Stimulated activated naive CD8-positive, alpha-beta T cell treated with anti-CD3 and anti-CD28 coated beads, Interleukin-15, Interleukin-2, amounts not matched to agents 100 ng/mL and 50 ng/mL, for 24 hours (primary cell): ENCODE results near the gene P2RY14.
"Not testable (repeated sequence)": the region's sequence is repeated elsewhere in the genome, so short reads cannot be mapped to it uniquely, and the experiment has no call there.

Experiments used
- H3K27ac Mint-ChIP-seq: one replicate; pipeline ENCODE4 v1.8.0; 2021; ENCODE audit warnings: mild to moderate bottlenecking, mixed read lengths
- H3K27me3 Mint-ChIP-seq: one replicate; pipeline ENCODE4 v1.8.0; 2021; ENCODE audit warnings: mixed read lengths
- H3K36me3 Mint-ChIP-seq: one replicate; pipeline ENCODE4 v1.8.0; 2021; ENCODE audit warnings: low read depth, mixed read lengths
- H3K4me1 Mint-ChIP-seq: one replicate; pipeline ENCODE4 v1.8.0; 2021; ENCODE audit warnings: low read depth, mixed read lengths
- H3K4me3 Mint-ChIP-seq: one replicate; pipeline ENCODE4 v1.8.0; 2021; ENCODE audit warnings: mild to moderate bottlenecking, mixed read lengths
- H3K9me3 Mint-ChIP-seq: one replicate; pipeline ENCODE4 v1.8.0; 2021; ENCODE audit warnings: mixed read lengths

The P2RY14 gene

GRCh38 chr3:151259664-151260063, 18.7 kb downstream of the P2RY14 start:
- H3K9me3 Mint-ChIP-seq = no peaks in the 10 kb centered on the region
- H3K4me1 Mint-ChIP-seq = no peaks in the 10 kb centered on the region
- H3K27me3 Mint-ChIP-seq = no peaks in the 10 kb centered on the region
- no peaks in the 10 kb centered on the region for H3K36me3 Mint-ChIP-seq
- H3K27ac Mint-ChIP-seq = no peak overlapping the region
- no peak overlapping the region for H3K4me3 Mint-ChIP-seq

DNA sequence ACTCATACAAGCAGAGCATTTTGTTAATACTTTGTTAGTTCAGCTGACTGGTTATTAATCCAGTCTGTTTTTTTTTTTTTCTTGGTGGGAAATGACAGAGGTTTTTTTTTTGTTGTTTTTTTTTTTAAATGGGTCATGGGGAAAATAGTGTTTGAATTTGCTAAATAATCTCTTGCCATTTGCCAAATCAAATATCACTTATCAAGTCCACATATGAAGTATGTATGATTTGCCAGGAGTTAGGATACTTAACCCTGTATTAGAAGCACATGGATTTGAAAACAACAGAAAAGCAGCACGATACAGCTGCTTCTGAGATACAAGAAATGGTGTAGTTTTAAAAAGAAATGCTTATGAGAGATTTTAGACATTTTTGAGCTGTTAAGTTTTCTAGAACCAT, 21.6 kb downstream of the P2RY14 start:
- H3K4me3 Mint-ChIP-seq = no peak overlapping the region
- no peaks in the 10 kb centered on the region for H3K4me1 Mint-ChIP-seq
- no peaks in the 10 kb centered on the region for H3K9me3 Mint-ChIP-seq
- H3K27me3 Mint-ChIP-seq = no peaks in the 10 kb centered on the region
- H3K36me3 Mint-ChIP-seq = no peaks in the 10 kb centered on the region
- H3K27ac Mint-ChIP-seq = no peak overlapping the region

DNA sequence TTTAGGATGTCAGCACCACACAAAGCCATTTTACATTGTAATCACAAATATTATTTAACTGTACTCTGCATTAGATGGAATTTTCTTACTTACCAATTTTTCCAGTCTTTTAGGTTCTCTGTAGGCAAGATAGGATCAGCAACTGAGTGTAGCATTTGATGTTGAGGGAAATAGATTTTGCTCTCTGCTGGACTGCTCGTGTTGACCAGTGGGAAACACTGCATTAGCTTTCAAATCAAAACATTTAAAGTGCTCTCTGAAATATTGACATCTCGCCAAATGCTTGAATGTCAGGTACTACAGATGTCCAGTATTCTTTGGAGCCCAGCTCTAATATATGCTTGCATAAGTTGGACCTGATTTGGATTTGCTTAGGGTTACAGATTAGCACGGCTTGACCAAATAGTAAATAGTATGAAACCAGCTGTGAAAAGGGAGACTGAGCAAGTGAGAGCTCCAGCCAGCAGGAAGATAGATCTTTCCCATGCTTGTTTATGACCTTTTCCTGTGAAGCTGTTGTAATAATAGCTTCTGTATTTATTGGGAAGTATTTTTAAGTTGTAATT, 29.5 kb downstream of the P2RY14 start:
- H3K4me3 Mint-ChIP-seq = no peak overlapping the region
- H3K27me3 Mint-ChIP-seq = no peaks in the 10 kb centered on the region
- no peaks in the 10 kb centered on the region for H3K36me3 Mint-ChIP-seq
- H3K27ac Mint-ChIP-seq = no peak overlapping the region
- H3K9me3 Mint-ChIP-seq = no peaks in the 10 kb centered on the region
- H3K4me1 Mint-ChIP-seq = no peaks in the 10 kb centered on the region

GRCh38 chr3:151242006-151242405, 36.3 kb downstream of the P2RY14 start:
- not testable (repeated sequence) for H3K4me3 Mint-ChIP-seq, H3K4me1 Mint-ChIP-seq, H3K9me3 Mint-ChIP-seq, H3K27me3 Mint-ChIP-seq, H3K36me3 Mint-ChIP-seq, H3K27ac Mint-ChIP-seq

DNA sequence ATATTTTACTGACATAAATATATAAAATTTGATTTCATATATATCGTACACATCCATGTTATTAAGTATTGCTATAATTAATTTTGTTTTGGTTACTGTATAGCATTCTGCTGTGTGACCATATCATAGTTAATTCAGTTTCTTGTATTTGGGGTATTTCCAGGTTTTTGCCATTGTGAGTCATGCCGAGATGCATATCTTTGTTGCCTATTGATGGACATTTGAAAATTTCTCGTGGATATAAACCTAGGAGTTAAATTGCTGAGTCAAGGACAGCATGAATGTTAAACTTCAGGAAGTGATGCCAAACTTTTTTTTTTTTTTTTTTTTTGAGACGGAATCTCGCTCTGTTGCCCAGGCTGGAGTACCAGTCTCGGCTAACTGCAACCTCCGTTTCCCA, 41.6 kb downstream of the P2RY14 start:
- Mint-ChIP-seq H3K27ac (no peak overlapping the region), H3K27me3 (no peaks in the 10 kb centered on the region), H3K9me3 (no peaks in the 10 kb centered on the region), H3K4me1 (no peaks in the 10 kb centered on the region), H3K4me3 (no peak overlapping the region), H3K36me3 (no peaks in the 10 kb centered on the region)

- Mint-ChIP-seq H3K27ac (no peak overlapping the region), H3K36me3 (no peaks in the 10 kb centered on the region), H3K4me3 (no peak overlapping the region), H3K27me3 (no peaks in the 10 kb centered on the region), H3K9me3 (no peaks in the 10 kb centered on the region), H3K4me1 (peaks cover 4% of the 10 kb centered on the region)
These were observed 42.0 kb downstream of the P2RY14 start for GRCh38 chr3:151236316-151236715.

GRCh38 chr3:151234825-151235224, 43.5 kb downstream of the P2RY14 start:
- no peaks in the 10 kb centered on the region for H3K36me3 Mint-ChIP-seq
- no peak overlapping the region for H3K27ac Mint-ChIP-seq
- no peaks in the 10 kb centered on the region for H3K27me3 Mint-ChIP-seq
- H3K4me3 Mint-ChIP-seq = no peak overlapping the region
- no peaks in the 10 kb centered on the region for H3K9me3 Mint-ChIP-seq
- peaks cover 19% of the 10 kb centered on the region for H3K4me1 Mint-ChIP-seq

- Mint-ChIP-seq H3K4me1 (peaks cover 30% of the 10 kb centered on the region), H3K27me3 (no peaks in the 10 kb centered on the region), H3K27ac (no peak overlapping the region), H3K4me3 (no peak overlapping the region), H3K36me3 (no peaks in the 10 kb centered on the region), H3K9me3 (no peaks in the 10 kb centered on the region)
These were observed 45.4 kb downstream of the P2RY14 start for GRCh38 chr3:151232991-151233390.

DNA sequence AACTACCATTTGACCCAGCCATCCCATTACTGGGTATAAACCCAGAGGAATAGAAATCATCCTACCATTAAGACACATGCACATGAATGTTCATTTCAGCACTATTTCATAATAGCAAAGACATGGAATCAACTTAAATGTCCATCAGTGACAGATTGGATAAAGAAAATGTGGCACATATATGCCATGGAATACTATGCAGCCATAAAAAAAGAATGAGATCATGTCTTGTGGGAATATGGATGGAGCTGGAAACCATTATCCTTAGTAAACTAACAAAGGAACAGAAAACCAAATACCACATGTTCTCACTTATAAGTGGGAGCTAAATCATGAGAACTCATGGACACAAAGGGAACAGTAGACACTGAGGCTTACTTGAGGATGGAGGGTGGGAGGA, 45.9 kb downstream of the P2RY14 start:
- not testable (repeated sequence) for H3K27me3 Mint-ChIP-seq, H3K4me3 Mint-ChIP-seq, H3K36me3 Mint-ChIP-seq, H3K9me3 Mint-ChIP-seq, H3K27ac Mint-ChIP-seq
- H3K4me1 Mint-ChIP-seq = peaks cover 36% of the 10 kb centered on the region

DNA sequence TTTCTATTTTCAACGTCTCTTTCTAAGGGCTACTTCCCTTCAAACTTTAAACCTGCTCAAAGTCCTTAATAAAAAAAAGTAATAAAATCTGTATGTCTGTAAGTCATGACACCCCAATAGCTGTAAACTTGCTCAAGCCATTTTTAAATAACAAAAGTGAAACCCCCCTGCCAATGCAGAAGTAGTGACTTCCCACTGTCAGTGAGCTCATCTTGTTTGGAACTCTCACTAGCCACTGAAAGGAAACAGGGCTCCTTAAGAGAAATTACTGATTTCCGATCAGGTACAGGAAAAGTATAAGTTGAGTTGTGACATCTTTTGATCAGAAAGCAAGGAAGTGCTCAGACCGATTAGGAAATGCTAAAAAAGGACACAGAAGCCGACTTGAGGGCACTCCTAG, 47.7 kb downstream of the P2RY14 start:
- H3K27ac Mint-ChIP-seq = peak overlapping the region; percentile 84
- no peaks in the 10 kb centered on the region for H3K9me3 Mint-ChIP-seq
- peaks cover 54% of the 10 kb centered on the region for H3K4me1 Mint-ChIP-seq
- no peaks in the 10 kb centered on the region for H3K27me3 Mint-ChIP-seq
- H3K4me3 Mint-ChIP-seq = peak overlapping the region; percentile 50
- no peaks in the 10 kb centered on the region for H3K36me3 Mint-ChIP-seq

- no peak overlapping the region for H3K4me3 Mint-ChIP-seq
- no peaks in the 10 kb centered on the region for H3K27me3 Mint-ChIP-seq
- H3K36me3 Mint-ChIP-seq = no peaks in the 10 kb centered on the region
- peaks cover 67% of the 10 kb centered on the region for H3K4me1 Mint-ChIP-seq
- peak overlapping the region; percentile 74 for H3K27ac Mint-ChIP-seq
- H3K9me3 Mint-ChIP-seq = no peaks in the 10 kb centered on the region
These were observed 49.7 kb downstream of the P2RY14 start for GRCh38 chr3:151228666-151229040.

DNA sequence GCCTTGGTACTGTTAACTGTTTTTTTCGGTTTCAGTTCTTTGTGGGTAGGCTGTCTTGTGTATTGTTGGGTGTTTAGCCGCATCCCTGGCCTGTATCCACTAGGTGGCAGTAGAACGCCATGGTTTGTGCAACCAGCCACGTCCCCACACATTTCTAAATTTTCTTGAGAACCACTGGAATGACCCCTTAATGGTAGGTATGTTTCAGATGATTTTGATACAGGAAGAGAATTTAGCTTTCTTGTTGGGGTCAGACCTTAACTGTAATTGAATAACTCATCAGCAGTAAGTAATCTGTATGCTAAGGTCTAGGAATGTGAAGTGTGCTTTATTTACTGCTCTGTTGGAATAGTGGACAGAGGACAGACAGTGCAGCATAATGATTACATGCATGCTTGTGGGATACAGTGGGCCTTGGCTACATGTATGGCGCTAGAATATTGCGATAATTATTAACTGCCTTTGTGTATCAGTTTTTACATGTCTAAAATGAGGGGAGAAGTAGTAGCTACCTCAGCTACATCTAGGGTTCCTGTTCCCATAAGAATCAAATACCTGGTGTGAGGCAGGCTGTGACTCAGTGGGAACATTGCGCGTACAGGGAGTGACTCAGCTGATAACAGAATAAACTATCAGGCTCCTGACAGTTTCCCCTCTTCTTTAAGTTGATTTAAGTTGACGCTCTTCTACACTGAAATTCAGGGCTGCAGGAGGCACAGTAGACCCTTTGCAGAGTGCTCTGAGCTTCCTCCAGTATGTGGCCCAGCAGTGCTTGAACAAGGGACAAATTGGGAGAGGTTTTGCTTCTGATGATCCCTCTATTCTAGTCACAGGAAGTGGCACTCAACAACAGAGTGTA, 50.3 kb downstream of the P2RY14 start:
- peak overlapping the region; percentile 88 for H3K27ac Mint-ChIP-seq

DNA sequence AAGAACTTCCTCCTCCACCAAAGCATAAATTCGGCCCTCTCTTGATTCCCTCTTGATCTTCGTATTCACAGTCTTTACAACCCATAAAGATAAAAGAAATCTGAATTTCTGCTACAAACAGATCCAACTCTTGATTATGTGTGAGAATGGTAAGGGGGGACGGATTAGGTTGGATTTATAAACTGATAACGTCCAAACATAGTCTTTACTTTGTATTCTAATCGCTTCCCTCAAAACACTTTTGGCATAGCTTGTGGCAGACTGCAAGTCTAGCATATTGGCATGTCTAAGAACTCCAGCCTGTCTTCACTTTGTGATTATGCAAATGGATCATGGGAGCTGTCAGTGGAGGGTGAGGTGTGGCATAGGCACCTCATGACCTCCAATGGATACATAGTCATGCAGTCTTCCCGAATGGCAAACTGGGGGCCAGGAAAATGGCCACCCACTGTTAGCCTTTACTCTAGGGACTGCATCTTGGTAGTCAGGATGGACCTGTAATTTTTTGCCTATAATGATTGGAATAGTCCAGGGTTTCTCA, 51.0 kb downstream of the P2RY14 start:
- H3K36me3 Mint-ChIP-seq = peaks cover 3% of the 10 kb centered on the region
- H3K9me3 Mint-ChIP-seq = peaks cover 3% of the 10 kb centered on the region
- peak overlapping the region; percentile 88 for H3K27ac Mint-ChIP-seq
- peak overlapping the region; percentile 17 for H3K4me3 Mint-ChIP-seq
- H3K27me3 Mint-ChIP-seq = no peaks in the 10 kb centered on the region
- peaks cover 67% of the 10 kb centered on the region for H3K4me1 Mint-ChIP-seq

More for the DNA sequence above, 50.3 kb downstream of the P2RY14 start:
- no peaks in the 10 kb centered on the region for H3K9me3 Mint-ChIP-seq
- no peaks in the 10 kb centered on the region for H3K27me3 Mint-ChIP-seq
- no peaks in the 10 kb centered on the region for H3K36me3 Mint-ChIP-seq
- H3K4me3 Mint-ChIP-seq = peak overlapping the region; percentile 17
- peaks cover 67% of the 10 kb centered on the region for H3K4me1 Mint-ChIP-seq

DNA sequence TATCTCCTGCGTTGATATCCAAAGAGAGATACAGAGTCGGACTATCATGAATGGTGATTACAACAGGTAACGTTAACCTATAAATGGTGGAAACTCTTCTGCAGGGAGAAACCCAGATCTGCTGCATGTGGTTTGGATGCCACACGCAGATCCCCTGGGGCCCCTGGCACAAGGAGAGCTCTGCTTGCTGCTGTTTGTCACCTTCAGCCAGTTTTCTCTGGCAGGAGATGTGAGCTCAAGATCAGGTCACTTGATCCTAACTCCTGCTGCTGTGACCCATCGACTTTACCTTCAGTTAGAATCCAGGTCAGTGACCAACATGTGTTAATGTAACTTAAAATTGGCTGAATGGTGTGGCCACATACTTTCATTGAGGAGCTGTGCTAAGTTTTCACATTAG, 51.5 kb downstream of the P2RY14 start:
- H3K4me3 Mint-ChIP-seq = peak overlapping the region; percentile 17
- H3K27me3 Mint-ChIP-seq = no peaks in the 10 kb centered on the region
- H3K4me1 Mint-ChIP-seq = peaks cover 67% of the 10 kb centered on the region
- H3K9me3 Mint-ChIP-seq = peaks cover 8% of the 10 kb centered on the region
- peaks cover 8% of the 10 kb centered on the region for H3K36me3 Mint-ChIP-seq
- H3K27ac Mint-ChIP-seq = peak overlapping the region; percentile 88

DNA sequence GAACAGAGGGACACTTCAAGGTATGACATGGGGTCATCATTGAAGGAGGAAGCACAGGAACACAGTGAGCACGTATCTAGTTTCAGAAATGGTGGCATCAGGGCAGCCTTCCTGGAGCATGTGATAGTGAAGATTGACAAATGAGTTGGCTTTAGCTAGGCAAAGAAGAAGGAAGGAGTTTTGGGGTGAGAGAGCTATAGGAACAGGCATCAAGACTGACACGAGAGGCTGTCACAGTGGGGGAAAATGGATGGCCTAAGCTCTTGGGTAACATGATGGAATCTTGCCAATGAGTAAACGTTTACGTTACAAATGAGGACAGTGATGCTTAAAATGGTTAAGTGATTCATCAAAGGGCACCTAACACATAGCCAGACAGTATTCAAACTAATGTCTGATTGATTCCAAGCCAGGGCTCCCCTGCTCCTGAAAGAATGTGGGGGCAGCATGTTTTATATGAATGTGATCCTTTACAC, 52.2 kb downstream of the P2RY14 start:
- peaks cover 11% of the 10 kb centered on the region for H3K36me3 Mint-ChIP-seq
- H3K4me1 Mint-ChIP-seq = peaks cover 62% of the 10 kb centered on the region
- peak overlapping the region; percentile 88 for H3K27ac Mint-ChIP-seq
- H3K27me3 Mint-ChIP-seq = no peaks in the 10 kb centered on the region
- peak overlapping the region; percentile 17 for H3K4me3 Mint-ChIP-seq
- peaks cover 8% of the 10 kb centered on the region for H3K9me3 Mint-ChIP-seq
